Calu3 (cell line): Measurements from ENCODE around the gene KANSL1. TPM values are rescaled to one million over a fixed set of nuclear protein-coding genes. Genes with fewer than 3 reads are reported as not detected.

Source experiments
- BruUV-seq: library from RNA; stranded (reverse); fragments of 400-500 nt; replicated peaks from 2 replicates; lab custom pipeline; 2021; lab: Mats Ljungman, UMichigan
- CTCF ChIA-PET: fragments of 300-600 bp; sonication (Branson Sonifier 250); formaldehyde crosslinking; loops from one replicate; lab custom pipeline; 2022; ENCODE audit warnings: antibody characterized with exemption; lab: Charles Lee
- DNase-seq: peaks from one replicate; pipeline ENCODE4 v3.0.0; 2022
- H3K27ac Mint-ChIP-seq: one replicate; pipeline ENCODE4 v1.8.0; 2022; ENCODE audit warnings: mixed read lengths; ENCODE audit not compliant: unreplicated experiment
- H3K27me3 Mint-ChIP-seq: one replicate; pipeline ENCODE4 v1.8.0; 2022; ENCODE audit warnings: mixed read lengths; ENCODE audit not compliant: unreplicated experiment
- H3K36me3 Mint-ChIP-seq: one replicate; pipeline ENCODE4 v1.8.0; 2022; ENCODE audit warnings: mild to moderate bottlenecking, moderate library complexity, mixed read lengths; ENCODE audit not compliant: insufficient read depth, unreplicated experiment
- H3K4me1 Mint-ChIP-seq: one replicate; pipeline ENCODE4 v1.8.0; 2022; ENCODE audit warnings: mild to moderate bottlenecking, low read depth, mixed read lengths; ENCODE audit not compliant: unreplicated experiment
- H3K4me3 Mint-ChIP-seq: one replicate; pipeline ENCODE4 v1.8.0; 2022; ENCODE audit warnings: mild to moderate bottlenecking, low read depth, moderate library complexity, mixed read lengths; ENCODE audit not compliant: unreplicated experiment
- H3K9me3 Mint-ChIP-seq: one replicate; pipeline ENCODE4 v1.8.0; 2022; ENCODE audit warnings: low read depth, mixed read lengths; ENCODE audit not compliant: unreplicated experiment
- CTCF ChIP-seq: fragments of 200-600 bp; IDR thresholded peaks from one replicate; pipeline ENCODE4 v1.8.0; 2022; ENCODE audit warnings: antibody characterized with exemption; ENCODE audit not compliant: unreplicated experiment
- intact Hi-C: fragments of 100-400 bp; cut with micrococcal nuclease; formaldehyde crosslinking; loops from one replicate; pipeline ENCODE4 v1.10.0; 2022; ENCODE audit not compliant: unreplicated experiment
- total RNA-seq: library from RNA; stranded (reverse); gene quantifications from 2 replicates; pipeline ENCODE4 v1.2.3, GENCODE V29; 2022

Gene KANSL1
- total RNA-seq, 1 experiment from 2014 or later, result 190 TPM

GRCh38 chr17:46027976-46028325 lies 165.3 kb downstream of the KANSL1 start:
- no TSS peak for BruUV-seq
- Mint-ChIP-seq H3K27me3 (no peaks in the 10 kb centered on the region), H3K9me3 (no peaks in the 10 kb centered on the region), H3K36me3 (peaks cover 78% of the 10 kb centered on the region), H3K4me1 (no peaks in the 10 kb centered on the region), H3K4me3 (no peak overlapping the region), H3K27ac (peak overlapping the region; percentile 15)
- intact Hi-C loops, result no loop called here
- CTCF ChIA-PET, result no interaction called here
- TF ChIP-seq CTCF, result no peak
- DNase-seq, result no peak

DNA sequence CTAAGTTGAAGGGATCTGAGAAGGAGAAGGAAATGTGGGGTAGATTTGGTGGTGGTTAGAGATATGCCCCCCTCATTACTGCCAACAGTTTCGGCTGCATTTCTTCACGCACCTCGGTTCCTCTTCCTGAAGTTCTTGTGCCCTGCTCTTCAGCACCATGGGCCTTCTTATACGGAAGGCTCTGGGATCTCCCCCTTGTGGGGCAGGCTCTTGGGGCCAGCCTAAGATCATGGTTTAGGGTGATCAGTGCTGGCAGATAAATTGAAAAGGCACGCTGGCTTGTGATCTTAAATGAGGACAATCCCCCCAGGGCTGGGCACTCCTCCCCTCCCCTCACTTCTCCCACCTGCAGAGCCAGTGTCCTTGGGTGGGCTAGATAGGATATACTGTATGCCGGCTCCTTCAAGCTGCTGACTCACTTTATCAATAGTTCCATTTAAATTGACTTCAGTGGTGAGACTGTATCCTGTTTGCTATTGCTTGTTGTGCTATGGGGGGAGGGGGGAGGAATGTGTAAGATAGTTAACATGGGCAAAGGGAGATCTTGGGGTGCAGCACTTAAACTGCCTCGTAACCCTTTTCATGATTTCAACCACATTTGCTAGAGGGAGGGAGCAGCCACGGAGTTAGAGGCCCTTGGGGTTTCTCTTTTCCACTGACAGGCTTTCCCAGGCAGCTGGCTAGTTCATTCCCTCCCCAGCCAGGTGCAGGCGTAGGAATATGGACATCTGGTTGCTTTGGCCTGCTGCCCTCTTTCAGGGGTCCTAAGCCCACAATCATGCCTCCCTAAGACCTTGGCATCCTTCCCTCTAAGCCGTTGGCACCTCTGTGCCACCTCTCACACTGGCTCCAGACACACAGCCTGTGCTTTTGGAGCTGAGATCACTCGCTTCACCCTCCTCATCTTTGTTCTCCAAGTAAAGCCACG lies 165.9 kb downstream of the KANSL1 start:
- BruUV-seq, result no TSS peak
- Mint-ChIP-seq H3K4me1 (no peaks in the 10 kb centered on the region), H3K4me3 (no peak overlapping the region), H3K27me3 (no peaks in the 10 kb centered on the region), H3K36me3 (peaks cover 72% of the 10 kb centered on the region), H3K27ac (peak overlapping the region; percentile 15), H3K9me3 (no peaks in the 10 kb centered on the region)
- TF ChIP-seq CTCF, result no peak
- CTCF ChIA-PET, result no interaction called here
- intact Hi-C loops, result no loop called here
- no peak for DNase-seq

GRCh38 chr17:46026166-46027047 lies 166.8 kb downstream of the KANSL1 start:
- no TSS peak for BruUV-seq
- intact Hi-C loops, result no loop called here
- Mint-ChIP-seq H3K36me3 (peaks cover 63% of the 10 kb centered on the region), H3K4me3 (no peak overlapping the region), H3K9me3 (no peaks in the 10 kb centered on the region), H3K27me3 (no peaks in the 10 kb centered on the region), H3K27ac (peak overlapping the region; percentile 78), H3K4me1 (no peaks in the 10 kb centered on the region)
- CTCF ChIA-PET, result no interaction called here
- no peak for DNase-seq
- no peak for TF ChIP-seq CTCF

DNA sequence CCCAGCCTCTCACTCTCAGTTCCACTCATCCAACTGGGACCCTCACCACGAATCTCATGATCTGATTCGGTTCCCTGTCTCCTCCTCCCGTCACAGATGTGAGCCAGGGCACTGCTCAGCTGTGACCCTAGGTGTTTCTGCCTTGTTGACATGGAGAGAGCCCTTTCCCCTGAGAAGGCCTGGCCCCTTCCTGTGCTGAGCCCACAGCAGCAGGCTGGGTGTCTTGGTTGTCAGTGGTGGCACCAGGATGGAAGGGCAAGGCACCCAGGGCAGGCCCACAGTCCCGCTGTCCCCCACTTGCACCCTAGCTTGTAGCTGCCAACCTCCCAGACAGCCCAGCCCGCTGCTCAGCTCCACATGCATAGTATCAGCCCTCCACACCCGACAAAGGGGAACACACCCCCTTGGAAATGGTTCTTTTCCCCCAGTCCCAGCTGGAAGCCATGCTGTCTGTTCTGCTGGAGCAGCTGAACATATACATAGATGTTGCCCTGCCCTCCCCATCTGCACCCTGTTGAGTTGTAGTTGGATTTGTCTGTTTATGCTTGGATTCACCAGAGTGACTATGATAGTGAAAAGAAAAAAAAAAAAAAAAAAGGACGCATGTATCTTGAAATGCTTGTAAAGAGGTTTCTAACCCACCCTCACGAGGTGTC lies 167.6 kb downstream of the KANSL1 start:
- Mint-ChIP-seq H3K9me3 (no peaks in the 10 kb centered on the region), H3K4me3 (no peak overlapping the region), H3K36me3 (peaks cover 55% of the 10 kb centered on the region), H3K27ac (peak overlapping the region; percentile 78), H3K27me3 (no peaks in the 10 kb centered on the region), H3K4me1 (no peaks in the 10 kb centered on the region)
- intact Hi-C loops, result no loop called here
- no TSS peak for BruUV-seq
- no peak for TF ChIP-seq CTCF
- DNase-seq, result no peak
- CTCF ChIA-PET, result no interaction called here
